ENCODE data around the gene MEGF6.

DNA sequence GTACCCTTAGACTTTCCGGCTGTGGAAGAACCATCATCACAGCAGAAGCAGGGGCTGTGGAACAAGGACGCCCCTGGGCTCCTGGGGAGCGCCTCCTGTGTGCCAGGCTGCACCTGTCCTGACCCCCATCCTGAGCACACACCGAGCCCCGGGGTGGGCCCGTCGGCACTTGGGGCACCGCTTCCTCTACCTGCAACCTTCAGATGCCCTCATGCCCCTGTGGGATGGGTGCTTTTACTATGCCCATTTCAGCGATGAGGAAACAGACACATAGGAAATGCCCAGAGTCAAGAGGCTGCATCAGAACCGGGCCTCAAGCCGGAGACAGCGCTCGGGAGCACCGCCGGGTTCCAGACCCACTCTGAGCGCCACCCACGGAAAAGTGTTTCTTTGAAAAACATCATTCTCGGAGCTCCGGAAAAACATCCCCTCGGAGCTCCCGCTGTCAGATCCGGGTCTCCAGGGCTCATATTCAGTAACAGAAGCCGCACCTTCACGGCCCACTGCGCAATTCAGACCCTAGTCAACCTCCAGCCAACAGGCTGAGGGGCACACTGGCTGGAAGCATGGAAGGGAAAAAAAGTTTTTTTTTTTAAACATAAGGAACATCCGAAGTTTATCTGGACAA is 21.5 kb upstream of the MEGF6 start:
- TF ChIP-seq CTCF (conservative IDR thresholded peaks at IDR 0.05) = no peak
- TF ChIP-seq EZH2 (IDR thresholded peaks at IDR 0.05; ENCODE audit: low read depth) = no peak

Data from PC-9 (cell line).